HCT116 (cell line): ENCODE measurements around the gene VIPR1. TPM values are rescaled to one million over a fixed set of nuclear protein-coding genes. Genes with fewer than 3 reads are reported as not detected.

Source experiments
- ATAC-seq: fragments of 200-7000 bp; cut with Tn5 transposase; 2 replicates; pipeline ENCODE4 v1.9.1; 2020; ENCODE audit warnings: mild to moderate bottlenecking, moderate library complexity
- BruUV-seq: library from RNA; stranded (reverse); fragments of 400-500 nt; replicated peaks from 2 replicates; lab custom pipeline; 2021; lab: Mats Ljungman, UMichigan
- CTCF ChIA-PET: fragments of 300-600 bp; sonication (Branson Sonifier 250); formaldehyde crosslinking; loops from one replicate; lab custom pipeline; 2021; ENCODE audit warnings: antibody characterized with exemption; lab: Charles Lee
- POLR2A ChIA-PET: fragments of 300-600, 350-600 bp; sonication (Branson Sonifier 250); formaldehyde crosslinking; loops from one replicate; lab custom pipeline; 2021; ENCODE audit warnings: antibody characterized with exemption; lab: Charles Lee
- RAD21 ChIA-PET, 2 experiments: fragments of 300-600 bp; sonication (Branson Sonifier 250); formaldehyde crosslinking; loops; one replicate each; lab custom pipeline; 2023; ENCODE audit warnings: low total read pairs in 2 of 2; ENCODE audit not compliant: uncharacterized antibody in 2 of 2, unreplicated experiment in 2 of 2, low non-redundant PET in 1 of 2; lab: Charles Lee
- DNase-seq: peaks from one replicate; pipeline ENCODE4 v3.0.0-alpha.2; 2010; ENCODE audit warnings: low read depth, low spot score
- H2AFZ ChIP-seq: fragments of 200-600 bp; shearing (Covaris generic), sonication (generic); 2 replicates; pipeline ENCODE4 v1.6.1; 2017; ENCODE audit warnings: low read depth, mixed run types, mixed read lengths, antibody characterized with exemption, low read length; ENCODE audit not compliant: poor library complexity, severe bottlenecking
- H3K27ac ChIP-seq: 2 replicates; pipeline ENCODE4 v1.5.1; 2012; ENCODE audit warnings: low read depth, low read length
- H3K27me3 ChIP-seq: fragments of 200-600 bp; sonication (generic); 2 replicates; pipeline ENCODE4 v1.6.1; 2016; ENCODE audit warnings: mixed run types, low read length, mixed read lengths; ENCODE audit not compliant: insufficient read depth
- H3K36me3 ChIP-seq, 2 experiments: fragments of 200-500 bp in 1 of 2; fragments of 200-600 bp in 1 of 2; sonication (Bioruptor generic) in 1 of 2; sonication (generic) in 1 of 2; 2 replicates each; pipeline versions ENCODE4 v1.5.1 to v1.6.1; 2014 to 2016; ENCODE audit warnings: low read length in 2 of 2, inconsistent platforms in 1 of 2, mixed read lengths in 1 of 2, mixed run types in 1 of 2; ENCODE audit not compliant: insufficient read depth in 2 of 2, control insufficient read depth in 1 of 2
- H3K4me1 ChIP-seq, 2 experiments: fragments of 200-600 bp in 1 of 2; sonication (generic) in 1 of 2; 2 replicates each; pipeline versions ENCODE4 v1.5.1 to v1.6.1; 2012 to 2017; ENCODE audit warnings: low read length in 2 of 2, inconsistent platforms in 1 of 2, mild to moderate bottlenecking in 1 of 2, mixed read lengths in 1 of 2, mixed run types in 1 of 2, moderate library complexity in 1 of 2; ENCODE audit not compliant: insufficient read depth in 2 of 2, control insufficient read depth in 1 of 2
- H3K4me2 ChIP-seq: fragments of 200-600 bp; sonication (generic); 2 replicates; pipeline ENCODE4 v1.6.1; 2017; ENCODE audit warnings: mixed run types, low read length, mixed read lengths
- H3K4me3 ChIP-seq, 2 experiments: fragments of 200-600 bp in 1 of 2; sonication (generic) in 1 of 2; replicated peaks in 1 of 2; 2 replicates each; pipeline ENCODE4 v1.5.1; 2011 to 2016; ENCODE audit warnings: low read length in 2 of 2, control low read depth in 1 of 2, low read depth in 1 of 2, mild to moderate bottlenecking in 1 of 2, mixed read lengths in 1 of 2, mixed run types in 1 of 2
- H3K79me2 ChIP-seq: fragments of 200-600 bp; sonication (generic); 2 replicates; pipeline ENCODE4 v1.6.1; 2017; ENCODE audit warnings: mild to moderate bottlenecking, mixed run types, low read length, moderate library complexity, mixed read lengths; ENCODE audit not compliant: insufficient read depth
- H3K9ac ChIP-seq: fragments of 200-600 bp; sonication (generic); 2 replicates; pipeline ENCODE4 v1.6.1; 2016; ENCODE audit warnings: low read length, mixed read lengths
- H3K9me2 ChIP-seq: fragments of 200-600 bp; sonication (generic), shearing (Covaris generic); 2 replicates; pipeline ENCODE4 v1.6.1; 2017; ENCODE audit warnings: mixed run types, mild to moderate bottlenecking, moderate library complexity; ENCODE audit not compliant: insufficient read depth
- H3K9me3 ChIP-seq, 2 experiments: fragments of 200-500 bp in 1 of 2; fragments of 200-600 bp in 1 of 2; sonication (Bioruptor generic) in 1 of 2; sonication (generic) in 1 of 2; 2 replicates each; pipeline ENCODE4 v1.6.1; 2014 to 2017; ENCODE audit warnings: low read length in 2 of 2, mixed read lengths in 2 of 2, inconsistent platforms in 1 of 2, low read depth in 1 of 2, mild to moderate bottlenecking in 1 of 2, mixed run types in 1 of 2, moderate library complexity in 1 of 2; ENCODE audit not compliant: control insufficient read depth in 1 of 2, insufficient read depth in 1 of 2
- H4K20me1 ChIP-seq: fragments of 200-600 bp; sonication (generic), shearing (Covaris generic); 2 replicates; pipeline ENCODE4 v1.6.1; 2017; ENCODE audit warnings: mixed run types, mild to moderate bottlenecking, moderate library complexity; ENCODE audit not compliant: insufficient read depth
- CBX3 ChIP-seq: IDR thresholded peaks from 2 replicates; pipeline ENCODE4 v1.6.1; 2012; ENCODE audit warnings: low read depth
- CEBPB ChIP-seq: IDR thresholded peaks from 2 replicates; pipeline ENCODE4 v1.6.1; 2012; ENCODE audit warnings: low read depth
- EZH2 ChIP-seq: fragments of 200-600 bp; sonication (generic); IDR thresholded peaks from 2 replicates; pipeline ENCODE4 v1.6.1; 2017; ENCODE audit warnings: antibody characterized with exemption, mixed run types
- EZH2phosphoT487 ChIP-seq: fragments of 200-600 bp; IDR thresholded peaks from 2 replicates; pipeline ENCODE4 v1.6.1; 2018; ENCODE audit warnings: antibody characterized with exemption, borderline replicate concordance
- FOSL1 ChIP-seq: IDR thresholded peaks from 2 replicates; pipeline ENCODE4 v1.6.1; 2012; ENCODE audit warnings: low read depth
- JUND ChIP-seq: IDR thresholded peaks from 2 replicates; pipeline ENCODE4 v1.6.1; 2012
- POLR2AphosphoS5 ChIP-seq: IDR thresholded peaks from 2 replicates; pipeline ENCODE4 v1.6.1; 2011; ENCODE audit warnings: mild to moderate bottlenecking, low read depth, low read length, moderate library complexity
- RAD21 ChIP-seq: IDR thresholded peaks from 2 replicates; pipeline ENCODE4 v1.6.1; 2012; ENCODE audit warnings: low read depth, mild to moderate bottlenecking
- SIN3A ChIP-seq: IDR thresholded peaks from 2 replicates; pipeline ENCODE4 v1.6.1; 2012; ENCODE audit warnings: low read depth
- SP1 ChIP-seq: IDR thresholded peaks from 2 replicates; pipeline ENCODE4 v1.6.1; 2012; ENCODE audit warnings: low read depth
- SRF ChIP-seq: IDR thresholded peaks from 2 replicates; pipeline ENCODE4 v1.6.1; 2012; ENCODE audit warnings: low read depth
- YY1 ChIP-seq: IDR thresholded peaks from 2 replicates; pipeline ENCODE4 v1.6.1; 2011; ENCODE audit warnings: low read length, low read depth, moderate library complexity, mild to moderate bottlenecking; ENCODE audit not compliant: insufficient replicate concordance; ENCODE audit errors: extremely low read depth
- ZFX ChIP-seq: fragments of 450-650 bp; IDR thresholded peaks from 2 replicates; pipeline ENCODE4 v1.6.1; 2017
- ZNF274 ChIP-seq: fragments of 200-500 bp; sonication (Bioruptor generic); IDR thresholded peaks from 2 replicates; pipeline ENCODE4 v1.6.1; 2014; ENCODE audit warnings: mild to moderate bottlenecking, low read depth, low read length, inconsistent platforms
- intact Hi-C: fragments of 100-400 bp; cut with micrococcal nuclease; formaldehyde crosslinking; loops from 2 replicates; pipeline ENCODE4 v1.10.0; 2022
- total RNA-seq: library from RNA; stranded (reverse); gene quantifications from one replicate; pipeline ENCODE4 v1.2.1, GENCODE V29; 2021; ENCODE audit not compliant: unreplicated experiment
- TF ChIP-seq, protein P1 (sequence below): IDR thresholded peaks from 2 replicates; pipeline ENCODE4 v1.6.1; 2012

VIPR1 gene
- total RNA-seq, 1 experiment from 2014 or later = 9.6 TPM

DNA sequence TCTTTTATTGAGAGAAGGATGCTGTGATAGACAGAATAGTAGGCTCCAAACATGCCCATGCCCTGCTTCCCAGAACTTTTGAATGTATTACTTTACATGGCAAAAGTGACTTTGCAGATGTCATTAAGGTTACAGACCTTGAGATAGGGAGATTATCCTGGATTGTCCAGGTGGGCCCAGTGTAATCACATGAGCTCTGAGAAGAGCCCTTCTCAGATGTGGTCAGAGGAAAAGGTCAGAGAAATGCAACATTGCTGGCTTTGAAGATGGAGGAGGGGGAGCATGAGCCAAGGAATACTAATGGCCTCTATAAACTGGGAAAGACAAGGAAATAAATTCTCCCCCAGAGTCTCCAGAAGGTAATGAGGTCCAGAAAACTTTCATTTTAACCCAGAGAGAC lies 46.2 kb upstream of the VIPR1 start:
- BruUV-seq = no TSS peak
- Histone ChIP-seq H4K20me1 (no peaks in the 10 kb centered on the region), H3K36me3 (no peaks in the 10 kb centered on the region), H3K4me2 (no peak overlapping the region), H3K27me3 (no peaks in the 10 kb centered on the region), H3K4me3 (no peak overlapping the region), H3K27ac (no peak overlapping the region), H3K79me2 (no peaks in the 10 kb centered on the region), H3K9me2 (no peaks in the 10 kb centered on the region), H3K9me3 (no peaks in the 10 kb centered on the region), H3K4me1 (peaks cover 0 to 5% of the 10 kb centered on the region in 2 experiments; a peak in 1 of 4 replicates), H2AFZ (no peak overlapping the region), H3K9ac (no peak overlapping the region)
- TF ChIP-seq CEBPB = no peak
- no peak for TF ChIP-seq ZFX
- no peak for TF ChIP-seq SIN3A
- no peak for TF ChIP-seq EZH2phosphoT487
- TF ChIP-seq ZNF274 = no peak
- no peak for TF ChIP-seq EZH2
- no peak for TF ChIP-seq YY1
- POLR2A ChIA-PET = no interaction called here
- CTCF ChIA-PET = no interaction called here
- intact Hi-C loops = no loop called here
- ATAC-seq = no peak
- no peak for DNase-seq
- RAD21 ChIA-PET = no interaction called here

DNA sequence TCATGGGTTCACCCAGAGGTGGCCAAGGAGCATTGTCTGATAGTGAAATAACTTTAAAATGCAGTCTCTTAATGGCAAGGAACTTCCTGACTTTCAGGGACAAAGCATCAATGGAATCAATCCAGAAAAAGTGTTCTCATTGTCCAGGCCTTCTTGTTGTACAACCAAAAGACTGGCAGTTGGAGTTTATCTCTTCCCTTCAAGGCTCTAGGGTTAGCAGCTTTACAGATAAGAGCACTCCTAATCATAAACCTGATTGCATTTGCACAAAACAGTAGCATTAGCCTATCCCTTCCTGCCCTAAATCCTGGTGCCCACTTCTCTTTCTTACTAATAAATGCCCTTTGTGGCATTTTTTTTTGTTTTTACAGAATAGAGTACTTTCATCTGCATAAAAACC lies 43.3 kb upstream of the VIPR1 start:
- Histone ChIP-seq H4K20me1 (no peaks in the 10 kb centered on the region), H3K27me3 (no peaks in the 10 kb centered on the region), H3K4me2 (no peak overlapping the region), H3K9me2 (0 out of 2 replicates have a peak, but pooled peaks cover 3% of the 10 kb centered on the region), H3K9ac (no peak overlapping the region), H3K4me3 (no peak overlapping the region), H3K27ac (no peak overlapping the region), H3K4me1 (no peaks in the 10 kb centered on the region), H2AFZ (no peak overlapping the region), H3K79me2 (no peaks in the 10 kb centered on the region), H3K36me3 (no peaks in the 10 kb centered on the region), H3K9me3 (no peaks in the 10 kb centered on the region)
- POLR2A ChIA-PET = no interaction called here
- no peak for ATAC-seq
- intact Hi-C loops = no loop called here
- no peak for TF ChIP-seq ZFX
- no peak for TF ChIP-seq JUND
- TF ChIP-seq, protein P1, sequence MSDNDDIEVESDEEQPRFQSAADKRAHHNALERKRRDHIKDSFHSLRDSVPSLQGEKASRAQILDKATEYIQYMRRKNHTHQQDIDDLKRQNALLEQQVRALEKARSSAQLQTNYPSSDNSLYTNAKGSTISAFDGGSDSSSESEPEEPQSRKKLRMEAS = no peak
- no peak for TF ChIP-seq SP1
- no peak for TF ChIP-seq CBX3
- TF ChIP-seq SRF = no peak
- no peak for TF ChIP-seq FOSL1
- no peak for TF ChIP-seq RAD21
- no peak for TF ChIP-seq POLR2AphosphoS5
- TF ChIP-seq EZH2 = no peak
- no peak for TF ChIP-seq YY1
- CTCF ChIA-PET = no interaction called here
- BruUV-seq = no TSS peak
- no peak for DNase-seq
- RAD21 ChIA-PET = no interaction called here
